Erythroblast (primary cell): ENCODE results near the gene RFX2.

Experiments
- DNase-seq, 2 experiments: peaks; one replicate each; lab custom pipeline; 2025; lab: John Stamatoyannopoulos, UW
- GATA1 ChIP-seq: IDR thresholded peaks from 2 replicates; pipeline ENCODE4 v1.6.1; 2011; ENCODE audit warnings: low read depth, mild to moderate bottlenecking, control low read depth, low read length, moderate library complexity
- POLR2A ChIP-seq: IDR thresholded peaks from 2 replicates; pipeline ENCODE4 v1.6.1; 2011; ENCODE audit warnings: mild to moderate bottlenecking, low read length

The RFX2 gene

DNA sequence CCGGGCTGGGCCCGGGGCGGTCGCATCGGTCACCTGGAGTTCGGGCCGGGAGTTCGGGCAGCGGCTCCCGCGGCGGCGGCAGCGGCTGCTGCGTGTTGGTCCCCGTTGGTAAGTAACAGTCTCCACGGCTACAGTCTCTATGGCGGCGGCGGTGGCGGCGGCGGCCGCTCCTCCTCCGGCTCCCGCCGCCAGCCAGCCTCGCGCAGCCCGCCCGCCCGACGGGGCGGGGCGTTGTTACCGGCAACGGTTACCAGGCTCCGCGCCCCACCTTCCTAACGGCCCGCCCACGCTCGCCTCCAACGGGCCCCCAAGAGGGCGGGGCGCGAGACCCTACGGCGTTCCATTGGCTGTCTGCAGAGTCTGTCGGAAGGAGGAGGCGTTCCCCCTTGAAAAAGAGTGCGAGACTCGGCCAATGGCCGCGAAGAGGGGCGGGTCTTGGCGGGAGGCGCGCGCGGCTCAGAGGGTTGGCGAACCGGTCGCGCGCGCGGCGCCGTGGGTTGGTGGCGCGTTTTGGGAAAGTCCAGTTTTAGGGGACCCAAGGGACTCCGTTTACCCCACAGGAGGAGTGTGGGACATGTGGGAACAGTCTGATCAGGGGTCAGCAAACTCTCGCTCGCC, at the start of gene RFX2:
TSS of gene RFX2 (minus strand) at position 141 of the 618 bp plus-strand sequence. CDS start 63,004 bp downstream, outside the sequence.
- peak; percentile 99 to 100 for DNase-seq
- TF ChIP-seq GATA1, result no peak
- TF ChIP-seq POLR2A, result peak; percentile 78

- no peak for DNase-seq
Observed at GRCh38 chr19:6156033-6156432, 45.7 kb upstream of the RFX2 start.

GRCh38 chr19:6150289-6150688, 40.0 kb upstream of the RFX2 start:
- DNase-seq, result no peak
- no peak for TF ChIP-seq GATA1

More at GRCh38 chr19:6156033-6156432, 45.7 kb upstream of the RFX2 start:
- TF ChIP-seq POLR2A (no peak), GATA1 (no peak)

DNA sequence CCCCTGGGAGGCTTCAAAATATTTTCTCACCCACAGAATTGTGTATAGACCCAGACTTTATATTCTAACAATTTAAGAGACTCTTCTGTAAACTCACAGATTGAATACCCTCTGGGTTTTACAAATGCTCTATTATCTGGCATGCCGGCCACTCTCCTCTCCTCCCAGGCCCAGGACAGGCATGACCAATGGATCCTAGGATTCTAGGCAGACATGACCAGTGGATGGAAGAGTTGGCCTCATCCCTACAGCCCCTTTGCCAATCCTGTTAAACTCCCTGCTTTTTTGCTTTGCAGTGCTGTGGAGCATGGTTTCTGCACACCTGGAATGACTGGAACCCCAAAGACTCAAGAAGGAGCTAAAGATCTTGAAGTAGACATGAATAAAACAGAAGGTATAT, 30.9 kb upstream of the RFX2 start:
- DNase-seq, result no peak
- TF ChIP-seq GATA1 (no peak), POLR2A (no peak)

DNA sequence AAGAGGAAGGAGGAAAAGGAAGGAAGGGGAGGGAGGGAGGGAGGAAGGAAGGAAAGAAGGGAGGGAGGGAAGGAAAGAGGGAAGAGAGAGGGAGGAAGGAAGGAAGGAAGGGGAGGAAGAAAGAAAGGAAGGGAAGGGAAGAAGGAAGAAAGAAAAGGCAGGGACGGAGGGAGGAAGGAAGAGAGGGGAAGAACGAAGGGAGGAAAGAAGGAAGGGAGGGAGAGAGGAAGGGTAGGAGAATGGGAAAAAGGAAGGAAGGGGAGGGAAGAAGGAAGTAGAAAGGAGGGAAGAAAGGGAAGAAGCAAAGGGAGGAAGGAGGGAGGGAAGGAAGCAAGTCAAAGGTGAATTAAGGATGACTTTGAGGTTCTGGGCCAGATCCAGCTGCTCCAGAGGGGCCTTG, 28.2 kb upstream of the RFX2 start:
- DNase-seq, result no peak
- TF ChIP-seq POLR2A, result no peak
- TF ChIP-seq GATA1, result no peak

- DNase-seq, result no peak
- no peak for TF ChIP-seq GATA1
- TF ChIP-seq POLR2A, result no peak
Observed at GRCh38 chr19:6138066-6138465, 27.8 kb upstream of the RFX2 start.

- TF ChIP-seq GATA1 (no peak), POLR2A (no peak)
- no peak for DNase-seq
Observed at GRCh38 chr19:6133231-6133630, 22.9 kb upstream of the RFX2 start.

- no peak for TF ChIP-seq GATA1
- TF ChIP-seq POLR2A, result no peak
- DNase-seq, result no peak
Observed at GRCh38 chr19:6132482-6132881, 22.2 kb upstream of the RFX2 start.

GRCh38 chr19:6127716-6128335, 17.5 kb upstream of the RFX2 start:
- no peak for DNase-seq
- TF ChIP-seq GATA1 (no peak), POLR2A (no peak)

DNA sequence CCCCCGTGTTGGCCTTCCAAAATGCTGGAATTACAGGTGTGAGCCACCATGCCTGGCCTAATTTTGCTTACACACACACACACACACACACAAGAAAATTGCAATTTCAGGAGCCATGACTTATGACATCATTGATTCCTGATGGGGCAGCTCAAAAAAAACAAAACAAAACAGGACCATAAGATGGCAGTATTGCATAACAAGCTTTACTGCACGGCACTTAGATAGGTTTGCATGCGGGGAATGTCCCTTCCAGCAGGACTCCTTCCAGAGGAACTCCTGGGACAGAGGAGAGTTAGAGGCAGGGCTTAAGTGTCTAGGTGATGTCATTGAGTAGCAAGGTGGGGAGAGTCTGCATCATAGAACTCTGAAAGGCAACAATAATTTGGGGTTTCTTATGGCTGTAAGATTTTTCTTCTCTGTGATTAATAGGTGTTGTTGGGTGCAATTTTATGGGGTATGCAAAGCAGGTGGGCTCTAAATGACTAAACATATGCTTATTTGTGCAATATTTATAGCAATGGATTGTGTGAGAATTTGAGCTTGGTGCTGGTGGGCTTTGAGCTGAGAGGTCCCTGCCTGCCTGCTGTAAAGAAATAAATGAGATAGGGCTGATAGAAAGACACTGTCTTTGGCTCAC, 16.2 kb upstream of the RFX2 start:
- TF ChIP-seq POLR2A (no peak), GATA1 (no peak)
- peak; percentile 58 to 65 for DNase-seq

DNA sequence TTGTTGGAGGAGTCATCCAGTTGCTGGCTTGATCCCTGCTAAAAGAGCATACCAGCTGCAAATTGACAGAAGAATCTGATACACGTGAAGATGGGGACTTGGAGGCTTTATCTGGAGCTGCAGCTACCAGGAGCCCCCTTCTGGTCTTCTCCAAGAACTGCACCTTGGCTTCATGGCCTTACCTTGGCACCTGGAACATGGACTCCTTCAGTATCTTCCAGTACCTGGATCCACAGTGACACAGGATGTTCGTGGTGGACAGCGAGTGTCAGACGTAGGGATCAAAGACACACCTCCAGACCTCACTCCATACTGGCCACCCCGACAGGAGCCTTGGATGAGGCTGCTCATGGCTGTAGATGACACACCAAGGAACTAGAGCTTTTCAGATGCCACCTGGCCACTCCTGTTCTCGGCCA, 15.3 kb upstream of the RFX2 start:
- no peak for TF ChIP-seq GATA1
- TF ChIP-seq POLR2A, result no peak
- DNase-seq, result peak; percentile 71 to 80

- TF ChIP-seq GATA1 (no peak), POLR2A (no peak)
- no peak for DNase-seq
Observed at GRCh38 chr19:6119031-6119430, 8.7 kb upstream of the RFX2 start.

DNA sequence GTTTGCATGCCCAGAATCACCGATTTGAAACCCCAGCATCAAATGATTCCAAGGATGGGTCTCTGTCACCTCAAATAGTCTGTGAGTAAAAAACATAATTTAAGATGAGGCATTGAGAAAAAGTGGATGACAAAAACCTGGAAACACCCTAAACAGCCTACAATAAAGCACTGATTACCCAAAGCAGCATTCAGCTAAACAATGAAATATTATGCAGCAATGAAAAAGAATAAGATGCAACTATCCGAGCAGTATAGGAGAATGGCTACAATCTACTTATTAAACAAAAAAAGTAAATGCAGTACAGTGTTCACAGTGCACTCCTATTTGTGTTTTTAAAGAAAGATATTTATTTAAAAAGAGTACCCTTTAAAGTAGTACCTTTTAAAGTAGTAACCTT, 7.7 kb upstream of the RFX2 start:
- DNase-seq, result no peak
- TF ChIP-seq GATA1, result no peak
- no peak for TF ChIP-seq POLR2A

DNA sequence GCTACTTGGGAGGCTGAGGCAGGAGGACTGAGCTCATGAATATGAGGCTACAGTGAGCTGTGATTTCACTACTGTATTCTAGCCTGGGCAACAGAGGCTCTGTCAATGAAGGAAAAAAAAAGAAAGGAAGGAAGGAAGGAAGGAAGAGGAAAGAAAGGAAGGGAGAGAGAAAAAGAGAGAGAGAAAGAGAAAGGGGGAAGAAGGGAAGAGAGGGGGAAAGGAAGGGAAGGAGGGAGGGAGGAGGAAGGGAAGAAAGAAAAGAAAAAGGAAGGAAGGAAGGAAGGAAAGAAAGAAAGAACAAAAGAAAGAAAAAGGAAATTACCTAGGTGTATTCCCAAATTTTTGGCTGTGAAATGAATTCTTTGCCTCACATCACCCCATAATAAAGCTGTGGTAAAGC, 7.2 kb upstream of the RFX2 start:
- no peak for DNase-seq
- TF ChIP-seq POLR2A (no peak), GATA1 (no peak)
